ENCODE data around the gene RHBDD1.
"Not testable (repeated sequence)": the region's sequence is repeated elsewhere in the genome, so short reads cannot be mapped to it uniquely, and the experiment has no call there.

DNA sequence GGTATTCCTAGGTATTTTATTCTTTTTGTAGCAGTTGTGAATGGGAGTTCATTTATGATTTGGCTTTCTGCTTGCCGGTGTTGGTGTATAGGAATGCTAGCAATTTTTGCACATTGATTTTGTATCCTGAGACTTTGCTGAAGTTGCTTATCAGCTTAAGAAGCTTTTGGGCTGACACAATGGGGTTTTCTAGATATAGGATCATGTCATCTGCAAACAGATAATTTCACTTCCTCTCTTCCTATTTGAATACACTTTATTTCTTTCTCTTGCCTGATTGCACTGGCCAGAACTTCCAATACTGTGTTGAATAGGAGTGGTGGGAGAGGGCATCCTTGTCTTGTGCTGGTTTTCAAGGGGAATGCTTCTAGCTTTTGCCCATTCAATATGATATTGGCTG is 7.1 kb downstream of the RHBDD1 start:
- TF ChIP-seq CTCF (conservative IDR thresholded peaks at IDR 0.05; ENCODE audit: low read length); EZH2phosphoT487 (IDR thresholded peaks at IDR 0.05; ENCODE audit: borderline replicate concordance): not testable (repeated sequence)
